Activated CD4-positive, alpha-beta T cell treated with anti-CD3 and anti-CD28 coated beads, Interleukin-2, amount 10 ng/mL, durations not matched to agents 24 days and 14 days (primary cell): Measurements from ENCODE around the gene SMAD7. TPM values are rescaled to one million over a fixed set of nuclear protein-coding genes. Genes with fewer than 3 reads are reported as not detected.

ENCODE experiments used
- DNase-seq: peaks from one replicate; pipeline ENCODE4 v3.0.0; 2022
- H3K27ac Mint-ChIP-seq: one replicate; pipeline ENCODE4 v1.8.0; 2022; ENCODE audit warnings: mild to moderate bottlenecking, mixed read lengths
- H3K27me3 Mint-ChIP-seq: one replicate; pipeline ENCODE4 v1.8.0; 2022; ENCODE audit warnings: mixed read lengths
- H3K36me3 Mint-ChIP-seq: one replicate; pipeline ENCODE4 v1.8.0; 2022; ENCODE audit warnings: low read depth, mild to moderate bottlenecking, mixed read lengths
- H3K4me1 Mint-ChIP-seq: one replicate; pipeline ENCODE4 v1.8.0; 2021; ENCODE audit warnings: mixed read lengths
- H3K4me3 Mint-ChIP-seq: one replicate; pipeline ENCODE4 v1.8.0; 2022; ENCODE audit warnings: mild to moderate bottlenecking, moderate library complexity, mixed read lengths
- H3K9me3 Mint-ChIP-seq: one replicate; pipeline ENCODE4 v1.8.0; 2021; ENCODE audit warnings: mixed read lengths
- intact Hi-C: fragments of 100-400 bp; cut with micrococcal nuclease; formaldehyde crosslinking; loops from one replicate; pipeline ENCODE4 v1.15.1; 2023
- total RNA-seq: library from RNA; stranded (reverse); gene quantifications from 2 replicates; pipeline ENCODE4 v1.2.3, GENCODE V29; 2022

Gene SMAD7
- total RNA-seq, 1 donor from 2014 or later = 21.8 TPM

DNA sequence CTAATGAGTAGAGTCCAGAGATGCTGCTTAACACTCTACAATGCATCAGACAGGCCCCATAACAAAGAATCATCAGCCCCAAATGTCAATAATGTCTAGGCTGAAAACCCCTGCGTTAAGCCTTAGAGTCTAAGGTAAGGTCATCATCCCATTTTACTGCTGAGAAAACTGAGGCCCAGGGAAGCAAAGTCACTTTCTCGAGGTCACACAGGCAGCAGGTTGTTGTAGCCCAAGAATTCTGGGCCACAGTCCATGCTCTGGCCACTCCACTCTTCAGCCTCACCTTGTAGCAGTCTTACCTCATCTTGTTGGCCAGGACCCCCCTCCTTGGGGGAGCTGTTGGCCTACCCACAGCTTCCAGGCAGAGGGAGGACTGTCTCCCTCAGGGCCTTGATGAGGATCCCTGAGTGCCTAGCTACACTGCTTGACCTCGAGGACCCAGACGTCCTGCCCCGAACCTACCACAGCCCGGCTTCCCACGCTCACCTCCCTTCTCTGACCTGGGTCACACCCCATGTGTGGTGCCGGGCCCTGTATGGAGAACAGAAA, 54.4 kb downstream of the SMAD7 start:
- Mint-ChIP-seq H3K4me1 (peaks cover 15% of the 10 kb centered on the region), H3K27me3 (no peaks in the 10 kb centered on the region), H3K36me3 (peaks cover 2% of the 10 kb centered on the region), H3K9me3 (peaks cover 12% of the 10 kb centered on the region), H3K4me3 (no peak overlapping the region), H3K27ac (no peak overlapping the region)
- intact Hi-C loops = no loop called here
- DNase-seq = no peak

- DNase-seq = no peak
- Mint-ChIP-seq H3K27me3 (no peaks in the 10 kb centered on the region), H3K4me3 (no peak overlapping the region), H3K9me3 (peaks cover 6% of the 10 kb centered on the region), H3K4me1 (peaks cover 9% of the 10 kb centered on the region), H3K36me3 (peaks cover 2% of the 10 kb centered on the region), H3K27ac (no peak overlapping the region)
- intact Hi-C loops = no loop called here
These were observed 55.9 kb downstream of the SMAD7 start for GRCh38 chr18:48894799-48895346.

DNA sequence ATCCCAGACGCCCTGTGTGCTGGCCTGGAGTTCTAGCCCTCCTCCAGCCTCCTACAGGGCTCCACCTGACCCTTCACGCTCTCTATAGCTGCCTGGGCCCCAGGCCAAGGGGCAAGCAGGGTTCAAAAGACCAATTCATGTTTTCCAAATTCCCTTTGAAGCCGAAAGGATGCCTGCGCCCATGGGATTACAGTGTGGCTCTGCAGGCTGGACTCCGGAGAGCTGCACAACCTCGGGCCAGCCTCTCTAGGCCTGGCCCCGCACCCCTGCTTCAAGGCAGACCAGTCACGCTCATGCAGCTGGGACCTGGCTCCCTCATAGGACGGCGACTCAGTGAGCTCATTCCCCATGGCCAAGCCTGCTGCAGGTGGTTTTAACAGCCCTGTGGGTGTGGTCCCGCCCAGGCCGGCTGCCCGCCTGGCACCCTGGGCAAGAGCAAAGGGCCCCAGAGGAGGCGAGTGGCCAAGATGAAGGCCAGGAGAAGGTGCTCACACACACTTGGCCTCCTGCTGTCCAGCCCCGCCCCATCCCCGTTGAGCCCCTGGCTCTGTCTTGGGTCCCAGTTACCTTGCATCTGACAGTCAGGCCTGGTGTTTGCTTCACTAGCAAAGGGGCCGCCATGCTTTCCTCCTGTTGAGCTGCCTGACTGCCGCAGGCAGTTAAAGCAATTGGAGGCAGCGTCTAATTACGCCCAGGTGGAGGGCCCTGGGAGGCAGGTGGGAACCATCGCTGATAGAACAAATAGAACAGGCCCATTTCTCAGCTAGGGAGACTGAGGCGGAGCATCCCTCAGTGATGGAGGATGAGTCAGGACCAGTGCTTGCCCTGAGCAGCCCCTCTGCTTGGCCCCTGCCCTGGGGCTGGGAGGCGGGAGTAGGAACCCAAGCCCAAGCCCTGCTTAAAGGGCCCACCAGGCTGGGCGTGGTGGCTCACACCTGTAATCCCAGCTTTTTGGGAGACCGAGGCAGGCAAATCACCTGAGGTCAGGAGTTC, 56.9 kb downstream of the SMAD7 start:
- Mint-ChIP-seq H3K4me3 (no peak overlapping the region), H3K4me1 (peaks cover 6% of the 10 kb centered on the region), H3K9me3 (no peaks in the 10 kb centered on the region), H3K36me3 (peaks cover 2% of the 10 kb centered on the region), H3K27ac (no peak overlapping the region), H3K27me3 (no peaks in the 10 kb centered on the region)
- intact Hi-C loops = no loop called here
- DNase-seq = no peak

DNA sequence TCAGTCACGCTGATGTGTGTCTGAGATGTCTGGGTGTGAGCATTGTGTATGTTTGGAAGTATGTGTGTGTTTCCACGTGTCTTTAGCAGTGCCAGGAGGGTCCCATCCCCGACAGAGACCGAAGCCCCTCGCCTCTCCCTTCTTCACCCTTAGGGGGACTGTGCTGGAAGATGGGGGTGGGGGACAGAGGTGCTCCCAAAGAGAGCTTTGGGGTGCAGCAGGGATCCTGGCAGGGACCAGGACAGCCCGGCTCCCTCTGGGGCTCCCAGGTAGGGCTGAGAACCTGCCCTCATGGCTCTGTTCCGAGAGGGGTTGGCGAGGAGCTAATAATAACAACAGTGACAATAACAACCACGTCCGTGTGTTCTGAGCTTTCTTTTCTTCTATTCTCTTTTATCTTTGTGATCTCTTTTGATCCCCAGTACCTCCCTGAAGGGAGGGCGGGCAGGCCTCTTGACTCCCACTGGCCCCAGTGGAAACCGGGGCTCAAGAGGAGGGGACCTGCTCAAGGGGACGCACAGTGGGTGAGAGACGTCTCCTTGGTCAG, 57.6 kb downstream of the SMAD7 start:
- intact Hi-C loops = no loop called here
- H3K9me3 Mint-ChIP-seq = no peaks in the 10 kb centered on the region

GRCh38 chr18:48892146-48892855, 58.5 kb downstream of the SMAD7 start:
- Mint-ChIP-seq H3K27me3 (no peaks in the 10 kb centered on the region), H3K4me3 (no peak overlapping the region), H3K36me3 (no peaks in the 10 kb centered on the region), H3K9me3 (no peaks in the 10 kb centered on the region), H3K27ac (no peak overlapping the region), H3K4me1 (peaks cover 6% of the 10 kb centered on the region)
- DNase-seq = no peak
- intact Hi-C loops = no loop called here

More for the DNA sequence above, 57.6 kb downstream of the SMAD7 start:
- DNase-seq = no peak
- Mint-ChIP-seq H3K36me3 (no peaks in the 10 kb centered on the region), H3K4me1 (peaks cover 6% of the 10 kb centered on the region), H3K27me3 (no peaks in the 10 kb centered on the region), H3K4me3 (no peak overlapping the region), H3K27ac (no peak overlapping the region)

GRCh38 chr18:48891721-48892120, 59.0 kb downstream of the SMAD7 start:
- no peaks in the 10 kb centered on the region for H3K9me3 Mint-ChIP-seq
- H3K4me3 Mint-ChIP-seq = no peak overlapping the region
- H3K36me3 Mint-ChIP-seq = no peaks in the 10 kb centered on the region
- intact Hi-C loops = no loop called here
- DNase-seq = no peak
- no peak overlapping the region for H3K27ac Mint-ChIP-seq
- no peaks in the 10 kb centered on the region for H3K27me3 Mint-ChIP-seq
- H3K4me1 Mint-ChIP-seq = peaks cover 4% of the 10 kb centered on the region

GRCh38 chr18:48889981-48890762, 60.6 kb downstream of the SMAD7 start:
- DNase-seq = no peak
- intact Hi-C loops = no loop called here
- no peaks in the 10 kb centered on the region for H3K4me1 Mint-ChIP-seq
- no peak overlapping the region for H3K27ac Mint-ChIP-seq
- H3K27me3 Mint-ChIP-seq = no peaks in the 10 kb centered on the region
- no peaks in the 10 kb centered on the region for H3K36me3 Mint-ChIP-seq
- no peaks in the 10 kb centered on the region for H3K9me3 Mint-ChIP-seq
- H3K4me3 Mint-ChIP-seq = no peak overlapping the region

GRCh38 chr18:48889115-48889941, 61.4 kb downstream of the SMAD7 start:
- Mint-ChIP-seq H3K27me3 (no peaks in the 10 kb centered on the region), H3K4me1 (peaks cover 6% of the 10 kb centered on the region), H3K9me3 (no peaks in the 10 kb centered on the region), H3K4me3 (no peak overlapping the region), H3K36me3 (no peaks in the 10 kb centered on the region), H3K27ac (no peak overlapping the region)
- intact Hi-C loops = no loop called here
- DNase-seq = no peak

GRCh38 chr18:48888773-48889080, 62.0 kb downstream of the SMAD7 start:
- no peak overlapping the region for H3K4me3 Mint-ChIP-seq
- H3K36me3 Mint-ChIP-seq = no peaks in the 10 kb centered on the region
- H3K27me3 Mint-ChIP-seq = no peaks in the 10 kb centered on the region
- no peak for DNase-seq
- H3K9me3 Mint-ChIP-seq = no peaks in the 10 kb centered on the region
- intact Hi-C loops = no loop called here
- H3K27ac Mint-ChIP-seq = no peak overlapping the region
- peaks cover 6% of the 10 kb centered on the region for H3K4me1 Mint-ChIP-seq

GRCh38 chr18:48887905-48888772, 62.6 kb downstream of the SMAD7 start:
- Mint-ChIP-seq H3K9me3 (no peaks in the 10 kb centered on the region), H3K4me1 (peaks cover 6% of the 10 kb centered on the region), H3K4me3 (no peak overlapping the region), H3K27me3 (no peaks in the 10 kb centered on the region), H3K27ac (no peak overlapping the region), H3K36me3 (no peaks in the 10 kb centered on the region)
- intact Hi-C loops = no loop called here
- no peak for DNase-seq

DNA sequence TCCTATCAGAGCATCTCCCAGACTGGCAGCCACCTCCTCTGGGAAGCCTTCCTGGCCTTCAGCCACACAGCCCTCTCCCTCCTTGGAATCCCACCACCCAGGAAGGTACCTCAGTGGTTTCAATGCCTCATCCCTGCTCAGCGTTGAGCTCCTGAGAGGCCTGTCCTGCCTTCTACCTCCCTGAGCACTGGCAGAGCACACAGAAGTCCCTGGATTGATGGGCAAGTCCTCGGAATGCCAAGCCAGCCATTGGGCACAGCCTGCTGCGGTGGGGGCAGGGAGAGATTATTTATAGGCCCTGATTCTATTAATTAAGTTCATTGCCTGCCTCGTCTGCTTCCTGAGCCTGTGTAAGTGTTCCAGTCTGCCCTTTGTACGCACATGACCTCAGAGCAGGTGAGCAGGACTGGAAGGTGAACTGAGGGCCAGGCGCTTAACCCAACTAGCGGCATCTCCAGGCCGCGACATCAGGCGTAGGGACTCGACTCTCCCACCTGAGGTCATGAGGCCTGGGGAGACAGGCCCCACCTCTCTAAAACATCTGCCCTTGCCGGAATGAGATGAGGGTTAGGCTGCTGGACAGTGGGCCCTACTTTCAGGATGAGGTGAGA, 63.4 kb downstream of the SMAD7 start:
- intact Hi-C loops = no loop called here
- no peaks in the 10 kb centered on the region for H3K27me3 Mint-ChIP-seq
- H3K27ac Mint-ChIP-seq = no peak overlapping the region

More for the DNA sequence above, 63.4 kb downstream of the SMAD7 start:
- Mint-ChIP-seq H3K9me3 (no peaks in the 10 kb centered on the region), H3K4me1 (peaks cover 6% of the 10 kb centered on the region), H3K4me3 (no peak overlapping the region), H3K36me3 (no peaks in the 10 kb centered on the region)
- DNase-seq = no peak
